Measurements from ENCODE around the gene CBFB. TPM values are rescaled to one million over a fixed set of nuclear protein-coding genes. Genes with fewer than 3 reads are reported as not detected.

The CBFB gene
- total and polyA plus RNA-seq, 9 of the 15 experiments (the other 6 are each of a cell fraction or from before 2014, with no cell fraction given), result 22.0 to 112 (median 66.5) TPM

DNA sequence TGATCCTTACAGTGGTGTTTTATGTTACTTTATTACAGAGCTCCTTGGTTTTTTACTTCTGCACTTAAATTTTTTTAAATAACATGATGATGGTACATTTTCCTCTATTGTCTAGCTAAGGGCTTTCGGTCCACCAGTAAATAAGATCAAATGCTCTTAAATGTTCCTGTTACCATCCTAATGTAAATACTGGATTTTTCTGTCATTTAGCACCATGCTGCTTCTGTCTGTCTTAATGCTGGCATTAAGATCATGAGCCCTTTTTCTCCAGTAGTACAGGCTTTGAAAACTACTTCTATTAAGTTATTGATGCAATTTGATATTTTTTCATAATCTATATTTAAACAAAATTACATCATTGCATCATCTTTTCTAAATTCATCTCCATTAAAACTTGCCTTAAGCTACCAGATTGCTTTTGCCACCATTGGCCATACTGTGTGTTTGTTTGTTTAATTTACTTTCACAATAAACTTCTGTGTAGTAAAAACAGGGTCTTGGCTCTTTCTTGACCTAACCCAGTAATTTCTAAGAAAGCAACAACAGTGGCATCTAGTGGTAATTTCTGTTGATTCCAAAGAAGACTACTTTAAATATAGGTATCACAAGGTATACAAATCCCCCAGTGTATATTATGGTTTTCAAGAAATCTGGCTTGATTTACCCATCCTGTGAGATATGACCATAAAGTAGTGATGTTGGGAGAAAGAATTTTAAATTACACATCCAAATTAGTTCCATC, 71.8 kb downstream of the CBFB start (continued):
- TF ChIP-seq, protein P1, sequence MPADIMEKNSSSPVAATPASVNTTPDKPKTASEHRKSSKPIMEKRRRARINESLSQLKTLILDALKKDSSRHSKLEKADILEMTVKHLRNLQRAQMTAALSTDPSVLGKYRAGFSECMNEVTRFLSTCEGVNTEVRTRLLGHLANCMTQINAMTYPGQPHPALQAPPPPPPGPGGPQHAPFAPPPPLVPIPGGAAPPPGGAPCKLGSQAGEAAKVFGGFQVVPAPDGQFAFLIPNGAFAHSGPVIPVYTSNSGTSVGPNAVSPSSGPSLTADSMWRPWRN (IDR thresholded peaks at IDR 0.05; ENCODE audit: low read depth), result no peak
- TF ChIP-seq ZNF76 (CRISPR knock-in tag; IDR thresholded peaks at IDR 0.05; ENCODE audit: borderline replicate concordance) (no peak), ZNF766 (CRISPR knock-in tag; conservative IDR thresholded peaks at IDR 0.05) (no peak), MYC (IDR thresholded peaks at IDR 0.05; ENCODE audit: low read depth, low read length) (no peak), MYC (CRISPR knock-in tag; IDR thresholded peaks at IDR 0.05; ENCODE audit: borderline replicate concordance, low read depth) (no peak), HSF4 (CRISPR knock-in tag; IDR thresholded peaks at IDR 0.05; ENCODE audit: borderline replicate concordance) (no peak), ZSCAN32 (CRISPR knock-in tag; IDR thresholded peaks at IDR 0.05) (peak; percentile 58; the same call in 1 of the 2 replicates), JUND (IDR thresholded peaks at IDR 0.05; ENCODE audit: borderline replicate concordance, low read depth, low read length) (no peak), JUND (tag; IDR thresholded peaks at IDR 0.05; ENCODE audit: borderline replicate concordance, low read depth, low read length) (no peak), GATA2 (CRISPR knock-in tag; IDR thresholded peaks at IDR 0.05) (no peak), KDM1A (IDR thresholded peaks at IDR 0.05) (no peak), RAD21 (CRISPR knock-in tag; conservative IDR thresholded peaks at IDR 0.05 in 1 of 2, IDR thresholded peaks at IDR 0.05 in 1 of 2) (peak; percentile 37 to 64; a peak in 3 of 4 replicates), TRIM28 (IDR thresholded peaks at IDR 0.05) (no peak), TRIM24 (IDR thresholded peaks at IDR 0.05) (no peak)
- TF ChIP-seq, protein P2, sequence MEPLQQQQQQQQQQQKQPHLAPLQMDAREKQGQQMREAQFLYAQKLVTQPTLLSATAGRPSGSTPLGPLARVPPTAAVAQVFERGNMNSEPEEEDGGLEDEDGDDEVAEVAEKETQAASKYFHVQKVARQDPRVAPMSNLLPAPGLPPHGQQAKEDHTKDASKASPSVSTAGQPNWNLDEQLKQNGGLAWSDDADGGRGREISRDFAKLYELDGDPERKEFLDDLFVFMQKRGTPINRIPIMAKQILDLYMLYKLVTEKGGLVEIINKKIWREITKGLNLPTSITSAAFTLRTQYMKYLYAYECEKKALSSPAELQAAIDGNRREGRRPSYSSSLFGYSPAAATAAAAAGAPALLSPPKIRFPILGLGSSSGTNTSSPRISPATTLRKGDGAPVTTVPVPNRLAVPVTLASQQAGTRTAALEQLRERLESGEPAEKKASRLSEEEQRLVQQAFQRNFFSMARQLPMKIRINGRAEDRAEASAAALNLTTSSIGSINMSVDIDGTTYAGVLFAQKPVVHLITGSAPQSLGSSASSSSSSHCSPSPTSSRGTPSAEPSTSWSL (CRISPR knock-in tag; IDR thresholded peaks at IDR 0.05; ENCODE audit: borderline replicate concordance), result no peak
- TF ChIP-seq, protein P3, sequence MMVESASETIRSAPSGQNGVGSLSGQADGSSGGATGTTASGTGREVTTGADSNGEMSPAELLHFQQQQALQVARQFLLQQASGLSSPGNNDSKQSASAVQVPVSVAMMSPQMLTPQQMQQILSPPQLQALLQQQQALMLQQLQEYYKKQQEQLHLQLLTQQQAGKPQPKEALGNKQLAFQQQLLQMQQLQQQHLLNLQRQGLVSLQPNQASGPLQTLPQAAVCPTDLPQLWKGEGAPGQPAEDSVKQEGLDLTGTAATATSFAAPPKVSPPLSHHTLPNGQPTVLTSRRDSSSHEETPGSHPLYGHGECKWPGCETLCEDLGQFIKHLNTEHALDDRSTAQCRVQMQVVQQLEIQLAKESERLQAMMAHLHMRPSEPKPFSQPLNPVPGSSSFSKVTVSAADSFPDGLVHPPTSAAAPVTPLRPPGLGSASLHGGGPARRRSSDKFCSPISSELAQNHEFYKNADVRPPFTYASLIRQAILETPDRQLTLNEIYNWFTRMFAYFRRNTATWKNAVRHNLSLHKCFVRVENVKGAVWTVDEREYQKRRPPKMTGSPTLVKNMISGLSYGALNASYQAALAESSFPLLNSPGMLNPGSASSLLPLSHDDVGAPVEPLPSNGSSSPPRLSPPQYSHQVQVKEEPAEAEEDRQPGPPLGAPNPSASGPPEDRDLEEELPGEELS (CRISPR knock-in tag; IDR thresholded peaks at IDR 0.05; ENCODE audit: borderline replicate concordance), result no peak
- TF ChIP-seq, protein P4, sequence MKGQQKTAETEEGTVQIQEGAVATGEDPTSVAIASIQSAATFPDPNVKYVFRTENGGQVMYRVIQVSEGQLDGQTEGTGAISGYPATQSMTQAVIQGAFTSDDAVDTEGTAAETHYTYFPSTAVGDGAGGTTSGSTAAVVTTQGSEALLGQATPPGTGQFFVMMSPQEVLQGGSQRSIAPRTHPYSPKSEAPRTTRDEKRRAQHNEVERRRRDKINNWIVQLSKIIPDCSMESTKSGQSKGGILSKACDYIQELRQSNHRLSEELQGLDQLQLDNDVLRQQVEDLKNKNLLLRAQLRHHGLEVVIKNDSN (CRISPR knock-in tag; IDR thresholded peaks at IDR 0.05), result no peak
